HG02885 (cell line): Measurements from ENCODE around the gene EFCAB11.
"Not testable (repeated sequence)": the region's sequence is repeated elsewhere in the genome, so short reads cannot be mapped to it uniquely, and the experiment has no call there.

Source experiments
- ATAC-seq: cut with Tn5 transposase; IDR thresholded peaks from one replicate; pipeline ENCODE4 v1.9.1; 2021; ENCODE audit warnings: mild to moderate bottlenecking; ENCODE audit not compliant: unreplicated experiment, poor library complexity

EFCAB11 gene

DNA sequence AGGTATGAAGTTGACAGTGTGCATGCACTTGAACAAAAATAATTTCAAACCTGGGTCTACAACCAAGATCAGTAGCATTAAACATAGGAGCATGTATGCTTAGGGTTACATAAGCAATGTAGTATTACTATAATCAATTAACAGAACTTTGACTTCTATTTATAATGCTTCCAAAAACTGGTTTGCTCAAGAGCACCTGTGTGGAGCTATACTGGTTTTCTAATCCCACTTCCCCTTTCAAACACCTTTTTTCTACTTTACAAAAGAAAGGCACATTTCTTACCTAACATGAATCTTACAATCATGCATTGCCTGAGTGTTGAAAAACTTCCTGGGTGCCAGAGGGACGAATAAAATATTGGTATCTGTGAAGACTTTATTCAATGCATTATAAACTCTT, 72.7 kb downstream of the EFCAB11 start:
- ATAC-seq, result peak; percentile 72

DNA sequence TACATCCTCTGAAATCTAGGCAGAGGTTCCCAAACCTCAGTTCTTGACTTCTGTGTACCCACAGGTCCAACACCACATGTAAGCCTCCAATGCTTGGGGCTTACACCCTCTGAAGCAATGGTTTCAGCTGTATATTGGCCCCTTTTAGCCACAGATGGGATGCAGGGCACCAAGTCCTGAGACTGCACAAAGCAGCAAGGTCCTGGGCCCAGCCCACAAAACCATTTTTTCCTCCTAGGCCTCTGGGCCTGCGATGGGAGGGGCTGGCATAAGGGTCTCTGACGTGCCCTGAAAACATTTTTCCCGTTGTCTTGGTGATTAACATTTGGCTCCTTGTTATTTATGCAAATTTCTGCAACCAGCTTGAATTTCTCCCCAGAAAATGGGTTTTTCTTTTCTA, 80.4 kb downstream of the EFCAB11 start:
- ATAC-seq, result not testable (repeated sequence)

DNA sequence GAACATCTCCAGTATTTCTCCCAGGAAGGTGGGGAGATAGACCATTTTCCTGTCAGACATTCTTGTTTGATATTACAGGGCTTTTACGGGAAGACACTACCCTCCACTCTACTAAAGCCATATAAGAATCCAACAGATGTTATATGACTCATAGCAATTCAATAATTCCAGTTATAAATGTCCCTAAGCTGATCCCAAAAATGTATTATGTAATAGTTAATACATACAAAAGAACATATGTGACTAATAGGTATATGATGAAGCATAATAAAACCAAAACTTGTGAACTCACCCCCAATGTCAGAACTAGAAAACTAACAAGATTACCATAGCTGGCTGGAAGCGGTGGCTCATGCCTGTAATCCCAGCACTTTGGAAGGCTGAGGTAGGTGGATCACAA, 84.2 kb downstream of the EFCAB11 start:
- ATAC-seq, result no peak

DNA sequence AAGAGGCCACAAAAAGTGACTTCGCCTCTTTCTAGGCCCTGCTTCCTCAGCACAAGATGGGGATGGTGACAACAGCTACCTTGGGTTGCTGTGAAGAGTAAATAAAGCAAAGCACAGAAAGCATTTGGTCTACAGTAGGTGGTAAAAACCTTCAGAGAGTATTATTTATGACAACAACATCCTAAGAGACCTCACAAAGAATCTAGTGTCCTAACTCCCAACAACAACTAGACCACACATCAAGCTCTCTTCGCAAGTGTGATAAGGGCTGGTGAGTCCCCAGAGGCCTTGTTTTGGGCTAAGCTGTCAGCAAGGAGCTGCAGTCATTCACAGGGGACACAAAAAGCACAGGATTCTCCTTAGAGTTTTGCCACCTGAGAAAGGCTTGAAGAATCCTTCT, 84.9 kb downstream of the EFCAB11 start:
- no peak for ATAC-seq

DNA sequence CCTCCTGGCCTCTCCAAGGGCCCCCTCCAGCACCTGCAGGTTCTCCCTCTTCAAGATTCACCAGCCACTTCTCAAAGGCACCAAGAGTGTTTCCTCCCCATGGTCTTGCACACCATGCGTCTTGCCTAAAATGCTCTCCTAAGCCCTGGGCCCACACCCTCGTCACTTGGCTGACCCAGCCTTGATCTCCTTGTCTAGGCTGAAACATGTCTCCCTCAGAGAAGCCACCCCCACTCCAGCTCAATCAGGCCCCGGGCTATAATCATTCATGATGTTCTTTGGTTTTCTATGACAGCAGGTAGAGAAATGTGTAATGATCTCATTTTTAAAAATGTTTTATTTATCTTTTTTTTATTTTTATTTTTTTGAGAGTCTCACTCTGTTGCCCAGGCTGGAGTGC, 88.1 kb downstream of the EFCAB11 start:
- no peak for ATAC-seq

DNA sequence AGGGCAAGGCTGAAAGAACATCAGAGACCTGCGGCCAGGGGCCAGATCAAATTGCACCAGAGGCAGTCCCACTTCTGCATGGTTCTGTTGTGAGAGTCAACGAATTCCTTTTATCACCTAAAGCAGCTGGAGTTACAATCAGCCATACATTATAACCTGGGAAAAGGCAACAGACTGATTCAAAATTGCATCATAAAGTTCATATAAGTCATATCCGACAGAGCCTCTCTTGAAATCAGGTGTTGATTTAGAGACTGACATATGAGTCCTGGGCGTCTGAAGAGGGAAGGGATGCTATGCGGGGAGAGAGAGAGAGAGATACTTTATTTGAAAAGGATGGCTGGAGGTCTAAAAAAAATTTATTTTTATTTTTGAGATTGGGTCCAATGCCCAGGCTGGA, 89.4 kb downstream of the EFCAB11 start:
- ATAC-seq, result no peak

DNA sequence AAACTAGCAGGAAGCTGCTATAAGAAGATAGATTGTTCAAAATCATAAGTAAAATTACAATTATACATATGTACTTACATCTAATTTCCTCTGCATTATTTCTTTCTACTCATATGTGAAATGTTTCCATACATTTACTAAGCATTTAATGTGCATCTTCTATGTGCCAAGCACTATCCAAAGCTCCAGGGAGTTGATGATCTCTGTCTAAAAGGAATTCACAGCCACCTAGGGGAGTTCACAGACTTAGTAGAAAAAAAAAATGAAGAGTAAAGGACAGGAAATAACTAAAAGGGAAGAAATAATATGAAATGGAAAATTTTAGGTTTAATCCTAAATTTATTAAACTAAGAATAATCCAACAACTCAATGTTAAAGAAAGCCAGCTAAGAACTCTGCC, 91.7 kb downstream of the EFCAB11 start:
- ATAC-seq, result no peak

DNA sequence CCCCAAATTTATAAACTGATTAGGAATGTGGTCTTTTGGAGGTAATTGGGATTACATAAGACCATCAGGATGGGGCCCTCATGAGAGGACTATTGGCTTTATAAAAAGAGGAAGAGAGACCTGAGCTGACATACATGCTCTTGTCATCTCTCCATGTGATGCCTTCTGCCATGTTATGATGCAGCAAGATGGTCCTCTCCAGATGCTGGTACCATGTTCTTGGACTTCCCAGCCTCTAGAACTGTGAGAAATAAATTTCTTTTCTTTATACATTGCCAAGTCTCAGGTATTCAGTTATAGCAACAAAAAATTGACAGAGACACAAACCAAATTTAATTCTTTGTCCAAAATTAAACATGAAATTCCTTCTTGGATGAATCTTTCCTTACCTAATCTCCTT, 92.9 kb downstream of the EFCAB11 start:
- ATAC-seq, result no peak

DNA sequence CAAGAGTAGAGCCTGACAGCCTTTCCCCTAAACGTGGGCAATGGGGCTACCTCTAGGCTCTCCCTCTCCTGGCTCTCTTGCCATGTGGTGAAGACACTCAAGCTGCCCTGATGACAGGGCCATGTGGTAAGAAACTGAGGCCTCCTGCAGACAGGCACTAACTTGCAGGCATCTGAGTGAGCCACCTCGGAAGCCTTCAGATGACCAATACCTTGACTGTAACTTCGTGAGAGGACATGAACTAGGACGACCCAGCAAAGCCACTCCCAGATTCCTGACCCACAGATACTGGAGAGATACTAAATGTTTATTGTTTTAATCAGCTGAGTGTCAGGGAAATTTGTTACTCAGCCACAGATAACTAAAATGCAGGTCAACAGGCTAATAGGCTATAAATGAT, 96.4 kb downstream of the EFCAB11 start:
- no peak for ATAC-seq

DNA sequence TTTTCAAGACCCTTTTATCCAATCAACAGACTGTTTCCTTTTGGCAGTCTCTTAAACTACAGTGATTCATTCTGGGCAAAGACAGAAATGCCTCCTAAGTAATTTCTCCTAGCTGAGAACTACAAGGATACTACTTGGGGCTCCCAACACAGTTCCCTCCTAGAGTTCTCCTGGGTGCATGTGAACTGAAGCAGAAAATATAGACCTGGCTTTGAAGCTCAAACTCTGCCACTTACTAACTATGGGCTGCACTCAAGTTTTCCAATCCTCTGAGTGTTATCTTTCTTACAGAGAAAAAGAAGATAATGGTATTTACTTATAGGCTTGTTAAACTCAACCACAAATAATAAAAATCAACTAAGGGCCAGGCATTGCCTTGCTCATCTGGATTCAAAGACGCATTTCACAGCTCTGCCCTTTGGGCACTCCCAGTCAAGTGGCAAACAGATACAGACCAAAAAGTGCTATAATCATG, 97.6 kb downstream of the EFCAB11 start:
- ATAC-seq, result no peak

DNA sequence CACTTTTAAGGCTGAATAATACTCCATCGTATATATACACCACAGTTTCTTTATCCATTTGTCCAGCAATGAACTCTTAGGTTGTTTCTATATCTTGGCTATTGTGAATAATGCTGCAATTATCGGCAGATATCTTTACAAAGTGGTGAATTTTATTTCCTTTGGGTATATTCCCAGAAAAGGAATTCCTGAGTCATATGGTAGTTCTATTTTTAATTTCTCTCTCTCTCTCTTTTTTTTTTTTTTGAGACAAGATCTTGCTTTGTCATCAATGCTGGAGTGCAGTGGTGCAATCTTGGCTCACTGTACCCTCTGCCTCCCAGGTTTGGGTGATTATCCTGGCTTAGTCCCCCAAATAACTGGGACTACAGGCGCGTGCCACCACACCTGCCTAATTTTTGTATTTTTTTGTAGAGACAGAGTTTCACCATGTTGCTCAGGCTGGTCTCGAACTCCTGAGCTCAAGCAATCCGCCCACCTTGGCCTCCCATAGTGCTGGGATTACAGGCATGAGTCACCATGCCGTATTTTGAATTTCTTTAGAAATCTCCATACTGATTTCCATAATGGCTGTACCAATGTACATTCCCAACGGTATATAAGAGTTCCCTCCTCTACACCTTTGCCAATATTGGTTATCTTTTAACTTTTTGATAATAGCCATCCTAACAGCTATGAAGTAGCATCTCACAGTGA, 98.4 kb downstream of the EFCAB11 start:
- no peak for ATAC-seq

DNA sequence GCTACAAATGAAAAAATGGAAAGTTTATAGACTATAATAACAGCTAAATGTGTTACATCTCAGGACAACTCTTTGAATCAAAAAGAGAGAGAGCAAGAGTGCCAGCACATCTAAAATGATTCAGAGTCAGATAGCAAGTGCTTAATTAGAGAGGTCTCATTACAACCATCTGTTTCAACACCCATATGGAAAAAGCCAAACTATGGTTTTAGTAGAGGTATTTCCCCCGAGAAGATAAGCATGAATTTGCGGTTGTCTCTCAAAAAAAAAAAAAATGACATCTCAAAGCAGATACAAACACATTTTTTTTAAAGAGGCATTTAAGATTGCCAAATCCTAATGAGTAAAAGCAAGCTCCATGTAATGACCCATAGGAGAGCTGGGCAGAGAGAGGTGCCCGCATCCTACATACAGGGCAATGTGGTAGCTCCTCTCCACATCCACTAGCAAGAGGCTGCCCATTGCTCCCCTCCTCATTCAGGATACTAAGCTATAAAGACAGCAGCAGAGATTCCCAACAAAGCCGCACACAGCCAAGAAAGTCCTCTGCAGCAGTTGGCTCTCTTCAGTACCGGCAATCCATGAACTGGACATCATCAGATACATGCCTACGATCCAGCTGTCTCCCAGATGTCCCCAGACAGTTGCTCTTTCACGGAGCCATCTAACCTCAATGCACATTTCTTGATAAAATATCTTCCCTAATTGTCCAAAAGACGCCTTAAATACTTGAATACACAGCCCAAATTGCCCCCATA, 100.4 kb downstream of the EFCAB11 start:
- no peak for ATAC-seq

DNA sequence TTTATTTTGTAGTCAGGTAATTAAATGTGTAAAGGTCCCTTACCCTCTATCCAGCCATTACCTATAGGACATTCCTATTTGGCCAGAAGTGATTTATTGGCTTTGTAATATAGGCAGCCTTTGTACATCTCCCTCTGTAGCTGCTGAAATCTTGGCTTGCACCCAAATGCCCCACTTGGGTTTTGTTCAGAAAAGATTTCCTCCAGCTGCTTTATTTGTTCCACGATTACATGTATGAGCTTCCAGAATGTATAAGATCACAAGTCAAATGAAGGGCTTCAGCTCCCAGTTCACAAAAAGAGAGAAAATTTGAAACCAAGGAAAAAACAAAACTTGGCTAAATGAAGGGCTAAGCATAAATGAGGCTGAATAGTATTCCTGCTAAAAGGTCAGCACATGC, 103.4 kb downstream of the EFCAB11 start:
- ATAC-seq, result no peak

DNA sequence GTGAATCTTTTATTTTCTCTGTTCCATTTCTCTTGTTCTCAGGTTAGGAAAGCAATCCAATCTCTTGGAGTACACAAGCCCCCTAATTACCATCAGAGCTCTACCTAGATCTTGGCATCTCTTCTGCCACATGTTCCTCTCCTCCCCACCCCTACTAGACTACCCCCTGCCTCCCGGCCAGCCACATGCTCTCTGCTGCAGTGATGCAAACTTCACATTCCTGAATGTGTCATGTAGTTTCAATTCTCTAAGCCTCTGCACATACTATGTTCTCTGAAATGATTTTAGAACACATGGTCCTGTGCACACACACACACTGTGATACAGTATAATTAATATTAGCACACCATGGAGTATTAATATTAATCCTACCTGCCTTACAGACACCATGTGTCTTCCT, 104.6 kb downstream of the EFCAB11 start:
- ATAC-seq, result no peak

DNA sequence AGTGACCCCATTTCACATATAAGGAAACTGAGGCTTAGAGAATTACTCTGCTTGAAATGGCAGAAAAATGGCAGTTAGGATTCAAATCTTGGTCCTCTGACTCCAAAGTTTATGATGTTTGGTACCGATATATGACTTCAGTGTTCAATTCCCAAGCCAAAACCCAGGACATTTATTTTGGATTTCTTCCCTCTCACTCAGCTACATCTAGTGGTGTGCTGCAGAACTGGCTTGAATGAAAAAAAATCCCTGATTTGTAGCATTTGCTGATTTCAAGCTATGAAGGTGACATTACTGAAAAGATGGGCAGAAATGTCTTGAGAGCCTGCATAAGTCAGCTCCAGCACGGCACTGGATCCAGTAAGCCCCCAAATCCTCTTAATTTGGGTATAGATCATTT, 106.4 kb downstream of the EFCAB11 start:
- no peak for ATAC-seq

DNA sequence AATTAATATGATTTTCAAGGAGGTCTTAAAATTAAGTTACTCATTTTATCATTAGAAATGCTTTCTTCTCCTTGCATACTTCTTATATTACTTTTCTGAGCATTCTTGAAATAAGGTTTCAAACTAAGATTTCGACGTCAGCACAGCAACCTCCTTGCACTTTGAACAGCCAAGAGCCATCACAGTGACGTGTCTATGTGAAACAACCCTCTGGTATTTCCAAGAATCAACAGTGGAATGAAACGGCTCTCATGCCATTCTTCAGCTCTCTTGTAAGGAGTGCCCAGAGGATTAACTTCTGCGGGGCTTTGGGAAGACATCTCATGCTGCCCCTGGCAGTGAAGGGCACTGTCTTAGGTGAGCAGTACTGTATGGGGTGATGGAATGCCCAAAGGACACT, 109.2 kb downstream of the EFCAB11 start:
- no peak for ATAC-seq

DNA sequence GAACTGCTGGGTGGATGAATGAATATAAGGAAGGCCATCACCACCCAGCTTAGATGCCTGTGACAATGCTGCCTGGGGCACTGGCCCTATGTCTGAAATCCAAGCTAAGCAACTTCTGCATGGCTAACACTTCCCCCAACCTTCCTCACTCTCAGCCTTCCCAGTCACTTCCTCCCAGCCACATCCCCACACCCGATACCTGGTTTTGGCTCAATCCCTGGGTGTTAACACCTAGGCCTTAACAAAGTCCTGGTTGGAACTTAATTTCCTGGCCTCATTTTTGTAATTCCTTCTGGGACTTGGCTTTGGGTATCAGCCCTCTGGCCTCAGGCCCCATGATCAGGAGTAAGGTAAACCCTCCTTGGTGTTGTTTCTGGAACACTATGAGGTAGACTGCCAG, 110.0 kb downstream of the EFCAB11 start:
- no peak for ATAC-seq

DNA sequence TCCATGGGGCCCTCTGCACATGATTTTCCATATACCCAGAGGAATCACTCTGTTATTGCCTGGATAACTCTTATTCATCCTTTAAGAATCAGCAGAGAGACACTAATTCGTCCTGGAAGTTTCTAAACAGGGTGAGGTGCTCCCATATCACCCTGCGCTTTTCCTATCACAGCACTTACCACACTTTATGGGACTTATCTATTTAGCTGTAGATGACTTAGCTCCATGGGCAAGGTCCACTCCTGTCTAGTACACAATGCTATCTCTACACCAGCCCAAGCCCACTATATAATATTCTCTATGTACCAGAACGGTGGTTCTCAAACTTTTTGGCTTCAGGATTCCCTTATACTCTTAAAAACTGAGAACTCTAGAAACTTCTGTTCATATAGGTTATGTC, 111.7 kb downstream of the EFCAB11 start:
- no peak for ATAC-seq

DNA sequence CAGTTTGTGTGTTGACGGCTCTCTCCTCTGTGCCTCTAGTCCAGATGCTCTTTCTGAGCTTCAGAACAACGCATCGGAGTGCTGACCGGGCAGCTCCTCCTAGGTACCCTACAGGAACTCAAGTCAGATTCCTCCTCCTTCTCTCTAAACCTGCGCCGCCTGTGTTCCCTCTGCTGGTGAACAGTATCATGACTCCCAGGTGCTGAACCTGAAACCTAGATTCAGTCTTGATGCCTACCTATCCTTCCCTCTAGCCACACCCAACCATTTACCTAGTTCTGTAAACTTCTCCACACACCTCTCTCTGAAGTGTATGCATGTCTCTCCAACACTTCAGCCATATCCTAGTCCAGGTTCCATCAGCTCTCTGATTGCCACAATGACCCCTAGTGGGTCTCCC, 112.7 kb downstream of the EFCAB11 start:
- no peak for ATAC-seq

DNA sequence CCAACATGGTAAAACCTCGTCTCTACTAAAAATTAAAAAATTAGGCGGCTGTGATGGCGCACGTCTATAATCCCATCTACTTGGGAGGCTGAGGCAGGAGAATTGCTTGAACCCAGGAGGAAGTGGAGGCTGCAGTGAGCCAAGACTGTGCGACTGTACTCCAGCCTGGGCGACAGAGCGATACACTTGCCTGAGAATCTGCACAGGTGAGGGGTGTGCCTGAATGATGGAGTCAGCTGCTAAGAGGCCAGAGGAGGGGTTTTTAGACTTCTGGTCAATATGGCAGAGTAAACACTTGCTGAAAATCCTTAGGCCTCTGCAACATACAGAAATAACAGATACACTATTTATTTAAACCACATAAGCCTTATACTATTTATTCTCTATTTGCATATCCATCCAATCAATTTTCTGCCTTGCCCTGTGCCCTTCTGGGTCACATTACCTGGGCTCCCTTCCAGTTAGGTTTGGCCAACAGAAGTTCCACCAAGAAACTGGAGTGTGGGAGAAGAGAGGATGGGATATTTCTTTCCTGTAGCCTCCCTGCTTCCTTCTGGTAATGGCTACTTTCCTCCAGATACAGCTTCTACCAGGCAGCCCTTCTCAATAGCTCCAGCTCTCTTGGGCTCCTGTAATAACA, 117.6 kb downstream of the EFCAB11 start:
- no peak for ATAC-seq

DNA sequence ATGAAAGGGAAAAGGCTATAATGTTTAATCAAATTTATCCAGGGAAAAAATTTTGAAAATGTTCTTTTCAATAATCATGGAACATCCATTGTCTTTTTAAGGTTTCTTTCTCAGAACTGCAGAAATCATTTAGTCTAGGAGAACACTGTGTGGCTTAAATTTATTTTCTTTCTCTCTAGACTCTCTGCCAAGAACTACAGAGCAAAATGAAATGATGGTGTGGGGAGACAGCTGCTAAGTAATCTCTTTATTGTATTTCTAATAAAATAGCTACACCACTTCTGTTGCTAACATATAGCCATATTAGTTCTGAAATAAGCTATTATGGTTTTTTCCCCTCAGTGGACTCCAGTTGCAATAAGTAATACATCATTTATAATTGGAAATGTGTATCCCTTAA, 120.9 kb downstream of the EFCAB11 start:
- no peak for ATAC-seq
